SK-N-SH treated with all-trans-retinoic acid at 6 μM for 48 hours (cell line): ENCODE results near the gene FAM181A.

Experiments
- BACH2 ChIP-seq: fragments of 250-450 bp; sonication (Bioruptor Pico); IDR thresholded peaks from 2 replicates; pipeline ENCODE4 v1.9.0; 2021; ENCODE audit warnings: mild to moderate bottlenecking, borderline replicate concordance
- ESRRG ChIP-seq: fragments of 250-450 bp; sonication (Bioruptor Pico); IDR thresholded peaks from 2 replicates; pipeline ENCODE4 v1.6.1; 2021; ENCODE audit warnings: mild to moderate bottlenecking
- ISL1 ChIP-seq: fragments of 250-450 bp; sonication (Bioruptor Pico); IDR thresholded peaks from 2 replicates; pipeline ENCODE4 v2.1.2; 2022; ENCODE audit warnings: mild to moderate bottlenecking, moderate library complexity
- SNAI2 ChIP-seq: fragments of 250-450 bp; sonication (Bioruptor Pico); IDR thresholded peaks from 2 replicates; pipeline ENCODE4 v1.5.0; 2020; ENCODE audit warnings: mild to moderate bottlenecking, moderate library complexity
- TOX ChIP-seq: fragments of 250-450 bp; sonication (Bioruptor Pico); IDR thresholded peaks from 2 replicates; pipeline ENCODE4 v1.8.0; 2021; ENCODE audit warnings: mild to moderate bottlenecking, moderate library complexity, borderline replicate concordance
- TF ChIP-seq, protein P1 (sequence below): fragments of 250-450 bp; sonication (Bioruptor Pico); IDR thresholded peaks from 2 replicates; pipeline ENCODE4 v1.8.0; 2021; ENCODE audit warnings: low read depth, mild to moderate bottlenecking, moderate library complexity, borderline replicate concordance
- TF ChIP-seq, protein P2 (sequence below): fragments of 250-450 bp; sonication (Bioruptor Pico); IDR thresholded peaks from 2 replicates; pipeline ENCODE4 v1.8.0; 2020; ENCODE audit warnings: mild to moderate bottlenecking, moderate library complexity, borderline replicate concordance

DNA sequence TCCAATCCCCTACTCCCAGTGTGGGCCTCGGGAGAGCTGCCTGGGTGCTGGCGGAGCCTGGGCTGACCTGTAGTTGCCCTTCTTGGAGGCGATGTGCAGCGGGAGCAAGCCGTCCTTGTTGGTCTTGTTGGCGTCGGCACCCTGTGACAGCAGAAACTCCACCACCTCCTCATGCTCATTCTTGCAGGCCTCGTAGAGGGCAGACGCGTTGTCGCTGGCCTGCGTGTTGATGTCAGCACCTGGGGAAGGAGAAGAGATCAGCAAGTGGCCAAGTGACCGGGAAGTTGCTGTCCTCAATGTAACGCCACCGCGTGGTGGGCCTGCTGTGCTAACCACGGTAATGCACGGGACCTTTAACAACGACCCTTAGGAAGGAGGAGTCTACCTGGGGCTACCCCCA lies 20.1 kb downstream of the FAM181A start:
- TF ChIP-seq TOX, result no peak
- no peak for TF ChIP-seq ESRRG
- no peak for TF ChIP-seq SNAI2 (CRISPR knock-in tag)
- TF ChIP-seq ISL1 (CRISPR knock-in tag), result no peak
- TF ChIP-seq, protein P1, sequence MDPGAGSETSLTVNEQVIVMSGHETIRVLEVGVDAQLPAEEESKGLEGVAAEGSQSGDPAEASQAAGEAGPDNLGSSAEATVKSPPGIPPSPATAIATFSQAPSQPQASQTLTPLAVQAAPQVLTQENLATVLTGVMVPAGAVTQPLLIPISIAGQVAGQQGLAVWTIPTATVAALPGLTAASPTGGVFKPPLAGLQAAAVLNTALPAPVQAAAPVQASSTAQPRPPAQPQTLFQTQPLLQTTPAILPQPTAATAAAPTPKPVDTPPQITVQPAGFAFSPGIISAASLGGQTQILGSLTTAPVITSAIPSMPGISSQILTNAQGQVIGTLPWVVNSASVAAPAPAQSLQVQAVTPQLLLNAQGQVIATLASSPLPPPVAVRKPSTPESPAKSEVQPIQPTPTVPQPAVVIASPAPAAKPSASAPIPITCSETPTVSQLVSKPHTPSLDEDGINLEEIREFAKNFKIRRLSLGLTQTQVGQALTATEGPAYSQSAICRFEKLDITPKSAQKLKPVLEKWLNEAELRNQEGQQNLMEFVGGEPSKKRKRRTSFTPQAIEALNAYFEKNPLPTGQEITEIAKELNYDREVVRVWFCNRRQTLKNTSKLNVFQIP (CRISPR knock-in tag), result no peak
- TF ChIP-seq, protein P2, sequence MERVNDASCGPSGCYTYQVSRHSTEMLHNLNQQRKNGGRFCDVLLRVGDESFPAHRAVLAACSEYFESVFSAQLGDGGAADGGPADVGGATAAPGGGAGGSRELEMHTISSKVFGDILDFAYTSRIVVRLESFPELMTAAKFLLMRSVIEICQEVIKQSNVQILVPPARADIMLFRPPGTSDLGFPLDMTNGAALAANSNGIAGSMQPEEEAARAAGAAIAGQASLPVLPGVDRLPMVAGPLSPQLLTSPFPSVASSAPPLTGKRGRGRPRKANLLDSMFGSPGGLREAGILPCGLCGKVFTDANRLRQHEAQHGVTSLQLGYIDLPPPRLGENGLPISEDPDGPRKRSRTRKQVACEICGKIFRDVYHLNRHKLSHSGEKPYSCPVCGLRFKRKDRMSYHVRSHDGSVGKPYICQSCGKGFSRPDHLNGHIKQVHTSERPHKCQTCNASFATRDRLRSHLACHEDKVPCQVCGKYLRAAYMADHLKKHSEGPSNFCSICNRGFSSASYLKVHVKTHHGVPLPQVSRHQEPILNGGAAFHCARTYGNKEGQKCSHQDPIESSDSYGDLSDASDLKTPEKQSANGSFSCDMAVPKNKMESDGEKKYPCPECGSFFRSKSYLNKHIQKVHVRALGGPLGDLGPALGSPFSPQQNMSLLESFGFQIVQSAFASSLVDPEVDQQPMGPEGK (CRISPR knock-in tag), result no peak
- no peak for TF ChIP-seq BACH2 (CRISPR knock-in tag)
